T-helper 2 cell treated with Interferon-gamma antibody and Interleukin-4, amounts not matched to agents 5 μg/mL and 100 μg/mL, for 36 hours (primary cell): ENCODE measurements around the gene SDCBP2.

Experiments used
- DNase-seq: peaks from one replicate; pipeline ENCODE4 v3.0.0; 2021; ENCODE audit warnings: low spot score
- H3K27ac Mint-ChIP-seq: one replicate; pipeline ENCODE4 v1.8.0; 2021; ENCODE audit warnings: mild to moderate bottlenecking, mixed read lengths
- H3K27me3 Mint-ChIP-seq: one replicate; pipeline ENCODE4 v1.8.0; 2021; ENCODE audit warnings: low read depth, mixed read lengths
- H3K36me3 Mint-ChIP-seq: one replicate; pipeline ENCODE4 v1.8.0; 2021; ENCODE audit warnings: low read depth, mixed read lengths
- H3K4me1 Mint-ChIP-seq: one replicate; pipeline ENCODE4 v1.8.0; 2021; ENCODE audit warnings: low read depth, mixed read lengths
- H3K4me3 Mint-ChIP-seq: one replicate; pipeline ENCODE4 v1.8.0; 2022; ENCODE audit warnings: mild to moderate bottlenecking, moderate library complexity, mixed read lengths
- H3K9me3 Mint-ChIP-seq: one replicate; pipeline ENCODE4 v1.8.0; 2021; ENCODE audit warnings: mixed read lengths

SDCBP2 gene

GRCh38 chr20:1369970-1370369, 41.0 kb upstream of the SDCBP2 start:
- peak overlapping the region; percentile 63 for H3K27ac Mint-ChIP-seq
- H3K4me1 Mint-ChIP-seq, result peaks cover 31% of the 10 kb centered on the region
- H3K36me3 Mint-ChIP-seq, result peaks cover 66% of the 10 kb centered on the region
- no peaks in the 10 kb centered on the region for H3K27me3 Mint-ChIP-seq
- no peak overlapping the region for H3K4me3 Mint-ChIP-seq
- no peak for DNase-seq
- peaks cover 4% of the 10 kb centered on the region for H3K9me3 Mint-ChIP-seq

GRCh38 chr20:1368448-1369199, 39.7 kb upstream of the SDCBP2 start:
- no peak overlapping the region for H3K4me3 Mint-ChIP-seq
- H3K9me3 Mint-ChIP-seq, result peaks cover 4% of the 10 kb centered on the region
- H3K27ac Mint-ChIP-seq, result peak overlapping the region; percentile 62
- H3K4me1 Mint-ChIP-seq, result peaks cover 36% of the 10 kb centered on the region
- no peak for DNase-seq
- H3K27me3 Mint-ChIP-seq, result no peaks in the 10 kb centered on the region
- H3K36me3 Mint-ChIP-seq, result peaks cover 72% of the 10 kb centered on the region

- peaks cover 71% of the 10 kb centered on the region for H3K36me3 Mint-ChIP-seq
- no peaks in the 10 kb centered on the region for H3K27me3 Mint-ChIP-seq
- no peak overlapping the region for H3K4me3 Mint-ChIP-seq
- DNase-seq, result no peak
- peaks cover 41% of the 10 kb centered on the region for H3K4me1 Mint-ChIP-seq
- no peak overlapping the region for H3K27ac Mint-ChIP-seq
- H3K9me3 Mint-ChIP-seq, result peaks cover 4% of the 10 kb centered on the region
Measured at GRCh38 chr20:1367479-1367878, 38.5 kb upstream of the SDCBP2 start.

- H3K4me1 Mint-ChIP-seq, result peaks cover 59% of the 10 kb centered on the region
Measured at GRCh38 chr20:1364106-1364505, 35.2 kb upstream of the SDCBP2 start.

GRCh38 chr20:1363522-1363921, 34.6 kb upstream of the SDCBP2 start:
- peak overlapping the region; percentile 64 for H3K4me3 Mint-ChIP-seq
- no peak for DNase-seq
- no peaks in the 10 kb centered on the region for H3K27me3 Mint-ChIP-seq
- H3K4me1 Mint-ChIP-seq, result peaks cover 61% of the 10 kb centered on the region
- peak overlapping the region; percentile 85 for H3K27ac Mint-ChIP-seq
- H3K9me3 Mint-ChIP-seq, result peaks cover 4% of the 10 kb centered on the region
- peaks cover 78% of the 10 kb centered on the region for H3K36me3 Mint-ChIP-seq

More at GRCh38 chr20:1364106-1364505, 35.2 kb upstream of the SDCBP2 start:
- Mint-ChIP-seq H3K9me3 (peaks cover 4% of the 10 kb centered on the region), H3K27ac (peak overlapping the region; percentile 85), H3K36me3 (peaks cover 79% of the 10 kb centered on the region), H3K4me3 (peak overlapping the region; percentile 64), H3K27me3 (no peaks in the 10 kb centered on the region)
- DNase-seq, result peak; percentile 58

- Mint-ChIP-seq H3K36me3 (peaks cover 75% of the 10 kb centered on the region), H3K4me1 (peaks cover 72% of the 10 kb centered on the region), H3K4me3 (no peak overlapping the region)
Measured at GRCh38 chr20:1362484-1362883, 33.5 kb upstream of the SDCBP2 start.

GRCh38 chr20:1360094-1360846, 31.3 kb upstream of the SDCBP2 start:
- Mint-ChIP-seq H3K36me3 (peaks cover 74% of the 10 kb centered on the region), H3K4me3 (peak overlapping the region; percentile 34), H3K9me3 (peaks cover 4% of the 10 kb centered on the region), H3K4me1 (peaks cover 73% of the 10 kb centered on the region), H3K27ac (peak overlapping the region; percentile 80), H3K27me3 (no peaks in the 10 kb centered on the region)
- peak; percentile 10 for DNase-seq

More at GRCh38 chr20:1362484-1362883, 33.5 kb upstream of the SDCBP2 start:
- Mint-ChIP-seq H3K9me3 (peaks cover 4% of the 10 kb centered on the region), H3K27ac (peak overlapping the region; percentile 85), H3K27me3 (no peaks in the 10 kb centered on the region)
- DNase-seq, result peak; percentile 26

GRCh38 chr20:1357921-1358671, 29.2 kb upstream of the SDCBP2 start:
- H3K36me3 Mint-ChIP-seq, result peaks cover 79% of the 10 kb centered on the region
- peaks cover 55% of the 10 kb centered on the region for H3K4me1 Mint-ChIP-seq
- H3K27ac Mint-ChIP-seq, result peak overlapping the region; percentile 85
- H3K27me3 Mint-ChIP-seq, result no peaks in the 10 kb centered on the region
- H3K9me3 Mint-ChIP-seq, result peaks cover 25% of the 10 kb centered on the region
- peak overlapping the region; percentile 67 for H3K4me3 Mint-ChIP-seq
- peak; percentile 76 for DNase-seq

GRCh38 chr20:1353956-1354355, 25.0 kb upstream of the SDCBP2 start:
- no peak overlapping the region for H3K4me3 Mint-ChIP-seq
- H3K27me3 Mint-ChIP-seq, result no peaks in the 10 kb centered on the region
- H3K27ac Mint-ChIP-seq, result no peak overlapping the region
- no peak for DNase-seq
- peaks cover 60% of the 10 kb centered on the region for H3K9me3 Mint-ChIP-seq
- peaks cover 22% of the 10 kb centered on the region for H3K4me1 Mint-ChIP-seq
- peaks cover 82% of the 10 kb centered on the region for H3K36me3 Mint-ChIP-seq

GRCh38 chr20:1346315-1346969, 17.5 kb upstream of the SDCBP2 start:
- Mint-ChIP-seq H3K4me3 (peak overlapping the region; percentile 45), H3K27ac (peak overlapping the region; percentile 69), H3K36me3 (peaks cover 48% of the 10 kb centered on the region), H3K4me1 (peaks cover 23% of the 10 kb centered on the region), H3K27me3 (no peaks in the 10 kb centered on the region), H3K9me3 (peaks cover 44% of the 10 kb centered on the region)
- DNase-seq, result no peak

- peaks cover 36% of the 10 kb centered on the region for H3K9me3 Mint-ChIP-seq
- no peak for DNase-seq
- H3K4me3 Mint-ChIP-seq, result peak overlapping the region; percentile 45
Measured at GRCh38 chr20:1345756-1346093, 16.8 kb upstream of the SDCBP2 start.

GRCh38 chr20:1345030-1345755, 16.3 kb upstream of the SDCBP2 start:
- peak; percentile 4 for DNase-seq
- Mint-ChIP-seq H3K36me3 (peaks cover 36% of the 10 kb centered on the region), H3K27me3 (no peaks in the 10 kb centered on the region), H3K4me3 (no peak overlapping the region), H3K4me1 (peaks cover 23% of the 10 kb centered on the region), H3K9me3 (peaks cover 33% of the 10 kb centered on the region), H3K27ac (peak overlapping the region; percentile 17)

More at GRCh38 chr20:1345756-1346093, 16.8 kb upstream of the SDCBP2 start:
- Mint-ChIP-seq H3K27me3 (no peaks in the 10 kb centered on the region), H3K36me3 (peaks cover 41% of the 10 kb centered on the region), H3K27ac (no peak overlapping the region), H3K4me1 (peaks cover 23% of the 10 kb centered on the region)
